ENCODE results near the gene FIZ1. TPM values are rescaled to one million over a fixed set of nuclear protein-coding genes. Genes with fewer than 3 reads are reported as not detected.

Gene FIZ1
- total and polyA plus RNA-seq, 2 experiments from 2014 or later: 5.4 to 10.1 TPM

GRCh38 chr19:55616395-55616875 is 17.1 kb upstream of the FIZ1 start:
- H3F3A ChIP-seq (replicated peaks; ENCODE audit: low read depth): peaks cover 3% of the 10 kb centered on the region; the same call in 1 of the 2 replicates
- H3K4me3 Mint-ChIP-seq: no peak overlapping the region
- H2AFZ ChIP-seq: no peak overlapping the region
- DNase-seq (ENCODE audit: low spot score): peak; percentile 12
- no peaks in the 10 kb centered on the region for H3K9me2 ChIP-seq (ENCODE audit: insufficient read depth)
- peaks cover 5% of the 10 kb centered on the region for H3K9me3 Mint-ChIP-seq
- H3K4me3 ChIP-seq: no peak overlapping the region
- peaks cover 22% of the 10 kb centered on the region for H3K27me3 Mint-ChIP-seq (ENCODE audit: insufficient read depth, low read depth, poor library complexity)
- 0 out of 3 replicates have a peak, but pooled peaks cover 2% of the 10 kb centered on the region for H3K4me1 Mint-ChIP-seq
- peaks cover 11% of the 10 kb centered on the region for H4K20me1 ChIP-seq (replicated peaks; ENCODE audit: insufficient read depth)
- H3K4me1 ChIP-seq (ENCODE audit: insufficient read depth): no peaks in the 10 kb centered on the region
- no peak overlapping the region for H3K4me2 ChIP-seq
- ATAC-seq: no peak
- H3K36me3 ChIP-seq (ENCODE audit: insufficient read depth): no peaks in the 10 kb centered on the region
- H3K27me3 ChIP-seq (ENCODE audit: insufficient read depth): no peaks in the 10 kb centered on the region
- 0 out of 2 replicates have a peak, but pooled peaks cover 2% of the 10 kb centered on the region for H3K79me2 ChIP-seq (replicated peaks; ENCODE audit: insufficient read depth)
- H3K27ac ChIP-seq (ENCODE audit: low read depth): no peak overlapping the region
- peaks cover 52% of the 10 kb centered on the region for H3K36me3 Mint-ChIP-seq (ENCODE audit: low read depth)
- TF ChIP-seq ZNF331 (CRISPR knock-in tag; IDR thresholded peaks at IDR 0.05; ENCODE audit: low read depth): no peak
- no peak for TF ChIP-seq STAT1 (IDR thresholded peaks at IDR 0.05; ENCODE audit: unreplicated experiment)
- TF ChIP-seq NANOG (IDR thresholded peaks at IDR 0.05; ENCODE audit: borderline replicate concordance): no peak
- TF ChIP-seq ZNF462 (CRISPR knock-in tag; IDR thresholded peaks at IDR 0.05): no peak
- TF ChIP-seq CREB1 (CRISPR knock-in tag; IDR thresholded peaks at IDR 0.05; ENCODE audit: low read depth): no peak
- no peak for TF ChIP-seq CTCF (conservative IDR thresholded peaks at IDR 0.05; ENCODE audit: low read depth in 2 of 2)
- TF ChIP-seq POLR2AphosphoS5 (IDR thresholded peaks at IDR 0.05; ENCODE audit: low read depth): no peak
- no peak for TF ChIP-seq EZH2phosphoT487 (IDR thresholded peaks at IDR 0.05; ENCODE audit: unreplicated experiment)
- TF ChIP-seq REST (IDR thresholded peaks at IDR 0.05; ENCODE audit: unreplicated experiment): no peak
- no peak for TF ChIP-seq EZH2 (IDR thresholded peaks at IDR 0.05; ENCODE audit: low read depth, unreplicated experiment)
- TF ChIP-seq ZNF114 (CRISPR knock-in tag; IDR thresholded peaks at IDR 0.05): no peak
- no peak for TF ChIP-seq JUNB (IDR thresholded peaks at IDR 0.05; ENCODE audit: unreplicated experiment)
- TF ChIP-seq ETS1 (IDR thresholded peaks at IDR 0.05): no peak
- no peak overlapping the region for H3K27ac Mint-ChIP-seq
